GM10248 (cell line): Measurements from ENCODE around the gene FAM114A2.

Experiments used
- CTCF ChIA-PET: fragments of 300-600 bp; sonication (Branson Sonifier 250); formaldehyde crosslinking; extraction: SDS; loops from one replicate; lab custom pipeline; 2021; ENCODE audit warnings: antibody characterized with exemption; lab: Yijun Ruan, JAX
- POLR2A ChIA-PET: fragments of 350-650 bp; sonication (Branson Sonifier 250); formaldehyde crosslinking; extraction: SDS; loops from one replicate; lab custom pipeline; 2020; ENCODE audit warnings: antibody characterized with exemption; lab: Yijun Ruan, JAX
- DNase-seq: peaks from one replicate; pipeline ENCODE4 v3.0.0; 2012; ENCODE audit errors: extremely low spot score
- TF ChIP-seq, protein P1 (sequence below): IDR thresholded peaks from 2 replicates; pipeline ENCODE4 v1.5.1; 2012; ENCODE audit warnings: mild to moderate bottlenecking, low read depth; ENCODE audit errors: extremely low read depth, missing control alignments, control extremely low read depth

Gene FAM114A2

GRCh38 chr5:153974813-153975163 lies 63.9 kb downstream of the FAM114A2 start:
- no peak for DNase-seq
- TF ChIP-seq, protein P1, sequence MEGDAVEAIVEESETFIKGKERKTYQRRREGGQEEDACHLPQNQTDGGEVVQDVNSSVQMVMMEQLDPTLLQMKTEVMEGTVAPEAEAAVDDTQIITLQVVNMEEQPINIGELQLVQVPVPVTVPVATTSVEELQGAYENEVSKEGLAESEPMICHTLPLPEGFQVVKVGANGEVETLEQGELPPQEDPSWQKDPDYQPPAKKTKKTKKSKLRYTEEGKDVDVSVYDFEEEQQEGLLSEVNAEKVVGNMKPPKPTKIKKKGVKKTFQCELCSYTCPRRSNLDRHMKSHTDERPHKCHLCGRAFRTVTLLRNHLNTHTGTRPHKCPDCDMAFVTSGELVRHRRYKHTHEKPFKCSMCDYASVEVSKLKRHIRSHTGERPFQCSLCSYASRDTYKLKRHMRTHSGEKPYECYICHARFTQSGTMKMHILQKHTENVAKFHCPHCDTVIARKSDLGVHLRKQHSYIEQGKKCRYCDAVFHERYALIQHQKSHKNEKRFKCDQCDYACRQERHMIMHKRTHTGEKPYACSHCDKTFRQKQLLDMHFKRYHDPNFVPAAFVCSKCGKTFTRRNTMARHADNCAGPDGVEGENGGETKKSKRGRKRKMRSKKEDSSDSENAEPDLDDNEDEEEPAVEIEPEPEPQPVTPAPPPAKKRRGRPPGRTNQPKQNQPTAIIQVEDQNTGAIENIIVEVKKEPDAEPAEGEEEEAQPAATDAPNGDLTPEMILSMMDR, result no peak
- CTCF ChIA-PET, result interaction anchor here (0.8 to 4.5 kb wide), 34 partner anchors 8 to 1448 kb away, joined by 3 to 46 read pairs (median 4); partner anchors contain the start of gene GALNT10
- POLR2A ChIA-PET, result no interaction called here

DNA sequence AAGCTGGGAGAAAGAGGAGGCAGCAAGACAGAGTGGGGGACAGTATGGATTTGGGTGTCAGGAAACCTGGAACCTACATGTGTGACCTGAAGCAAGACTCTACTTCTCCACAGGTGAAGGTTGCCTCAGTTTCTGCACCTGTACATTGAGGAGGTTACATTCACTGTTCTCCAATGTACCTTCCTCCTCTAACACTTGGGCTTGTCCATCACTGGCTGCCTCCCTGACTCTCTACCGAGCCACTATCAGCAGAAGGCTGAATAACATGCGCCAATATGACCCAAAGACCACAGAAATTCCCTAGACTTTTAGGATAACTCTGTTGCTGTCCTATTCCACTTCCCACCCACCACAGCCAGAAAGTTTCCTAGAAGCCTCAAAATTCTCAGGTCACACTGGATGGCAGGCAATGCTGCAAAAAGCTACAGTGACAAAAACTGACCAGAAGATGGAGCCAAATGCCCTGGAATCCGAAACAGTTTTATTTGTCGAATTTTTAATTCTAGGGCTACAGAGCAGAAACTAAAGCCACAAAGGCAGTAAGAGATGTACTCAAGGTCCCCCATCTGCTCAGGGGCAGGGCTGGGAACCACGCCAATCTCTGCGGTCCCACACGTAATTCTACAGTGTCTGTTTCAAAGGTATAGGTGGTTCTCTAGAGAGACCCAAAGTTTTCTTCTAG lies 64.4 kb downstream of the FAM114A2 start:
- ChIA-PET POLR2A (no interaction called here), CTCF (interaction anchor here (0.7 to 4.5 kb wide), 30 partner anchors 8 to 1414 kb away, joined by 3 to 46 read pairs (median 4); no protein-coding TSS in a partner anchor)
- TF ChIP-seq, protein P1, result peak; percentile 79
- DNase-seq, result peak; percentile 66

GRCh38 chr5:153972240-153972639 lies 66.5 kb downstream of the FAM114A2 start:
- no peak for DNase-seq
- TF ChIP-seq, protein P1, result no peak
- ChIA-PET CTCF (interaction anchor here (0.6 to 1.8 kb wide), 2 partner anchors 207 to 660 kb away, joined by 3 to 4 read pairs; no protein-coding TSS in a partner anchor), POLR2A (no interaction called here)

DNA sequence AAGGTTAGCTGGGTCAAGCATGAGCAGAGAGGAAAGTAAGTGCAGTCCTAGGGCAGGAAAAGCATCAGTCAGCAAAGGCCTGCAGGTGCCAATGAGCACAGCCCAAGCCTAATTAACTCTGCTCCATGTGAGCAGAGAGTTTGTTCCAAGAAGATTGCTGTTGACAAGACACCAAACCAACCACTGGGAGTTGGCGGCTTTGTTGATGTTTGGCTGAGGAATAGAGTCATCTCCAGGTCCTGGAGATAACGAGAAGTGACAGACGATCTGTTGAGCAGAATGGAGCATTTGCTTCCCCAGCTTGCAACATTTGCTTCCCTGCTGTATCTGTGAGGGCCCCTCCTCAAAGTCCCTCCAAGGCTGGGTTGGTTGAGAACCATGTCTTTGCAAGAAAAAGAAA lies 68.2 kb downstream of the FAM114A2 start:
- TF ChIP-seq, protein P1, result no peak
- no peak for DNase-seq
- POLR2A ChIA-PET, result no interaction called here
- CTCF ChIA-PET, result interaction anchor here (1.1 to 1.8 kb wide), 3 partner anchors 14 to 434 kb away, joined by 4 read pairs; no protein-coding TSS in a partner anchor

DNA sequence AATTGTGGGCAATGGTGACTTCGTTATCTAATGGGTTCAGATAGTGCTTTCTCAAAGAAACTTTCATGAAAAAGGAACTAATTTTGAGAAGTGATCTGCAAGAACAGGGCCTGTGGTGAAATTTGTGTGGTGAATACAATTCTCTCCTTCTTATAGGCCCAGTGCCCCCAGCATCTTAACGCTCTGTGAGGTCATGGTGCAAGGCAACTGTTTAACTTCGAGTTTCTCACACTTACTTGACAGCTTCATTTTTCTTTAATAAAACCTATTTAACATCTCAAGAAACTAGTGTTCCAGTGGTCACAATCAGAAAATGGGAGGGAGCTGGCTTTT lies 69.2 kb downstream of the FAM114A2 start:
- CTCF ChIA-PET, result interaction anchor here (1.5 to 8.1 kb wide), 5 partner anchors 16 to 1435 kb away, joined by 3 to 111 read pairs (median 41); no protein-coding TSS in a partner anchor

DNA sequence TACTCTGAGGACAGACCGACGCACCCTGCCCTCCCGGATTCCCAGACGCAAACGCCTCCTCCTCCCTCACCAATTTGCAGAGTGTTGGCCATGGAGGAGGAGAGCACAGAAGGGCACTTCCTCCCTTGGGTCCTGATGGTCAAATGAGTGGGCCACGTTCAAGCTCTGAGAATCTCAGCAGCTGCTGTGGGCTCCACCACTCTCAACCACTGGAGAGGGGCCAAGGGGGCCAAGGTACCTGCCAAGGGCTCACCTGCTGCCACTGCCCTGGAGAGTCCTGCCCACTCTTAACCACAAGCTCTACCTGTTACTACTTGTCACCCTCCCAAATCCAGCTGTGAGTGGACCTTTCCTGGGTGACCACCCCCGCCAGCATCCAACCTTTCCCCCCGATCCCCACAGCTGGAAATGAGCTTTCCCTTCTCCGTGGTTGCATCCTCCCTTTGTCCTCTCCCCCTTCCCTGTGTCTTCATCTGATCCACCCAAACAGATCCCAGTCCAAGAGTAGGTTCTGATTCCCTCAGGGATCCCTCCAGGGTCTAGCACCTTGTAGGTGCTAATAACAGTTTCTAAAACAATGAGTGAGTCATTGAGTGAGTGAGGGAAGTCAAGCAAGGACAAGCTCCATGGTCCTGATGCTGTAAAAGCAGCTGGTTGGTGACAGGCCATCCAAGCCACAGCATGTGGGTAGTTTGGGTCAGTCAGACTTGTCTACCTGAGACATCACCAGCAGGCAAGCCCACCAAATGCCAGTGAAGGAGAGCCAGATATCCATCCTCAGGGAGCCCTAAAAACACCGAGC lies 69.7 kb downstream of the FAM114A2 start:
- TF ChIP-seq, protein P1, result no peak
- CTCF ChIA-PET, result interaction anchor here (1.5 to 8.1 kb wide), 7 partner anchors 8 to 1434 kb away, joined by 3 to 111 read pairs (median 41); no protein-coding TSS in a partner anchor
- POLR2A ChIA-PET, result no interaction called here
- DNase-seq, result no peak

More for the DNA sequence above, 69.2 kb downstream of the FAM114A2 start:
- TF ChIP-seq, protein P1, result no peak
- POLR2A ChIA-PET, result no interaction called here
- DNase-seq, result no peak
